SK-N-SH treated with all-trans-retinoic acid at 6 μM for 48 hours (cell line): ENCODE results near the gene LAD1.

Experiments
- ATAC-seq: fragments of 200-7000 bp; cut with Tn5 transposase; 3 replicates; pipeline ENCODE4 v1.9.1; 2020; ENCODE audit warnings: mild to moderate bottlenecking, moderate library complexity
- ARNTL ChIP-seq: fragments of 450-650 bp; formaldehyde crosslinking; IDR thresholded peaks from 2 replicates; pipeline ENCODE4 v1.5.0; 2020; ENCODE audit warnings: low read depth, mild to moderate bottlenecking, moderate library complexity, borderline replicate concordance
- BACH2 ChIP-seq: fragments of 250-450 bp; sonication (Bioruptor Pico); IDR thresholded peaks from 2 replicates; pipeline ENCODE4 v1.9.0; 2021; ENCODE audit warnings: mild to moderate bottlenecking, borderline replicate concordance
- CSDC2 ChIP-seq: fragments of 250-450 bp; sonication (Bioruptor Pico); IDR thresholded peaks from 2 replicates; pipeline ENCODE4 v1.5.0; 2020; ENCODE audit warnings: mild to moderate bottlenecking, moderate library complexity
- ESRRG ChIP-seq: fragments of 250-450 bp; sonication (Bioruptor Pico); IDR thresholded peaks from 2 replicates; pipeline ENCODE4 v1.6.1; 2021; ENCODE audit warnings: mild to moderate bottlenecking
- ISL1 ChIP-seq: fragments of 250-450 bp; sonication (Bioruptor Pico); IDR thresholded peaks from 2 replicates; pipeline ENCODE4 v2.1.2; 2022; ENCODE audit warnings: mild to moderate bottlenecking, moderate library complexity
- OSR1 ChIP-seq: fragments of 250-450 bp; sonication (Bioruptor Pico); IDR thresholded peaks from 2 replicates; pipeline ENCODE4 v1.8.0; 2022; ENCODE audit warnings: moderate library complexity, mild to moderate bottlenecking, inconsistent platforms
- PPARA ChIP-seq: fragments of 250-450 bp; sonication (Bioruptor Pico); IDR thresholded peaks from 2 replicates; pipeline ENCODE4 v1.5.0; 2020; ENCODE audit warnings: mild to moderate bottlenecking, borderline replicate concordance
- RARB ChIP-seq: fragments of 250-450 bp; sonication (Bioruptor Pico); IDR thresholded peaks from 2 replicates; pipeline ENCODE4 v1.8.0; 2021; ENCODE audit warnings: mild to moderate bottlenecking, moderate library complexity
- SNAI2 ChIP-seq: fragments of 250-450 bp; sonication (Bioruptor Pico); IDR thresholded peaks from 2 replicates; pipeline ENCODE4 v1.5.0; 2020; ENCODE audit warnings: mild to moderate bottlenecking, moderate library complexity
- TCF4 ChIP-seq: fragments of 250-450 bp; sonication (Bioruptor Pico); IDR thresholded peaks from 2 replicates; pipeline ENCODE4 v1.8.0; 2021; ENCODE audit warnings: mild to moderate bottlenecking, moderate library complexity, borderline replicate concordance
- ZC3H10 ChIP-seq: fragments of 250-450 bp; sonication (Bioruptor Pico); IDR thresholded peaks from 2 replicates; pipeline ENCODE4 v1.5.1; 2021; ENCODE audit warnings: mild to moderate bottlenecking, moderate library complexity
- ZFP3 ChIP-seq: fragments of 250-450 bp; sonication (Bioruptor Pico); IDR thresholded peaks from 2 replicates; pipeline ENCODE4 v1.5.0; 2020; ENCODE audit warnings: mild to moderate bottlenecking, moderate library complexity
- ZFP30 ChIP-seq: fragments of 450-650 bp; formaldehyde crosslinking; IDR thresholded peaks from 2 replicates; pipeline ENCODE4 v1.5.0; 2022; ENCODE audit warnings: mild to moderate bottlenecking, moderate library complexity
- ZNF70 ChIP-seq: fragments of 450-650 bp; formaldehyde crosslinking; IDR thresholded peaks from 2 replicates; pipeline ENCODE4 v1.5.0; 2020; ENCODE audit warnings: mild to moderate bottlenecking, moderate library complexity
- TF ChIP-seq, protein P1 (sequence below): fragments of 250-450 bp; sonication (Bioruptor Pico); IDR thresholded peaks from 2 replicates; pipeline ENCODE4 v1.5.1; 2021; ENCODE audit warnings: mild to moderate bottlenecking, moderate library complexity
- TF ChIP-seq, protein P2 (sequence below): fragments of 250-450 bp; sonication (Bioruptor Pico); IDR thresholded peaks from 2 replicates; pipeline ENCODE4 v1.5.1; 2020; ENCODE audit warnings: low read depth, mild to moderate bottlenecking, moderate library complexity
- TF ChIP-seq, protein P3 (sequence below): fragments of 250-450 bp; sonication (Bioruptor Pico); IDR thresholded peaks from 2 replicates; pipeline ENCODE4 v1.5.0; 2020; ENCODE audit warnings: mild to moderate bottlenecking, moderate library complexity
- TF ChIP-seq, protein P4 (sequence below): fragments of 250-450 bp; sonication (Bioruptor Pico); IDR thresholded peaks from 2 replicates; pipeline ENCODE4 v1.8.0; 2020; ENCODE audit warnings: mild to moderate bottlenecking, moderate library complexity, borderline replicate concordance
- TF ChIP-seq, protein P5 (sequence below): fragments of 250-450 bp; sonication (Bioruptor Pico); IDR thresholded peaks from 2 replicates; pipeline ENCODE4 v1.8.0; 2021; ENCODE audit warnings: low read depth, mild to moderate bottlenecking, moderate library complexity, borderline replicate concordance

The LAD1 gene

DNA sequence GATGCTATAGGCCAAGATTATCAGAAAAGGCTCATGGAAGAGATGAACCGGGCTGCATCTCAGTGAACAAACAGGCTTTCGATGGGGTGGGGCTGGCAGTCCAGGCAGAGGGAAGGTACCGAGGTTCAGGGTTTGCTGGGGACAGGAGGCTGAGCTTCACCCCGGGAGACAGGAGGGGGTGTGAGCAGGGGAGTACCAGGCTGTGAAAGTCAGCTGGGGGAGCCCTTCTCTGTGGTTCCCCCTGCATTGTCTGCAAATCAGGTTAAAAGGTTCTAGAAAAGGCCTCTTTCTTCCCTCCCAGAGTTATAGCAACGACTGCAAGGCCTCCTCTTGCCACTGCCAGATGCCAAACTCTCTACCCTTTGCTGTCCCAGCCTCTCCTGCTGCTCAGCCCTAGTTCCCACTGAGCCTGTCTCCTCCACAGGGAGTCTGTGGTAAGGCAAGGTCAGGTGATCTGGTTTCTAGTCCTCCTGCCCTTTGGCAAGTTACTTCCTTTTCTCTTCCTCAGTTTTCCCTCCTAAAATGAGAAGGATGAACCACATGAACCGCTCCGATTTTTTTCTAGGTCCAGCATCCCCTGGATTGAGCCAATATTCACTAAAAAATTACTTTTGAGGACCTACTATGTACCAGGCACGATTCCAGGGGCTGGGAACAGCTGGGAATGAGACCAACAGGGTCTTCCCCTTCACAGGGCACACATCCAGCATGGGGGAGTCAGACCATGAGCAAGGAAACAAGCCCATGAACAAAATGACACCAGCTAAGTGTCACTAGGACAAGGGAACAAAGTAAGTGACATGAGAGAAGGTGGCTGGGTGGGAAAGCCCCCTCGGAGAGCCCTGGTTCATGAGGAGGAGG lies 7.2 kb downstream of the LAD1 start:
- TF ChIP-seq TCF4 = no peak
- no peak for TF ChIP-seq ZFP3
- TF ChIP-seq ZC3H10 (CRISPR knock-in tag) = no peak
- TF ChIP-seq CSDC2 (CRISPR knock-in tag) = no peak
- TF ChIP-seq, protein P1, sequence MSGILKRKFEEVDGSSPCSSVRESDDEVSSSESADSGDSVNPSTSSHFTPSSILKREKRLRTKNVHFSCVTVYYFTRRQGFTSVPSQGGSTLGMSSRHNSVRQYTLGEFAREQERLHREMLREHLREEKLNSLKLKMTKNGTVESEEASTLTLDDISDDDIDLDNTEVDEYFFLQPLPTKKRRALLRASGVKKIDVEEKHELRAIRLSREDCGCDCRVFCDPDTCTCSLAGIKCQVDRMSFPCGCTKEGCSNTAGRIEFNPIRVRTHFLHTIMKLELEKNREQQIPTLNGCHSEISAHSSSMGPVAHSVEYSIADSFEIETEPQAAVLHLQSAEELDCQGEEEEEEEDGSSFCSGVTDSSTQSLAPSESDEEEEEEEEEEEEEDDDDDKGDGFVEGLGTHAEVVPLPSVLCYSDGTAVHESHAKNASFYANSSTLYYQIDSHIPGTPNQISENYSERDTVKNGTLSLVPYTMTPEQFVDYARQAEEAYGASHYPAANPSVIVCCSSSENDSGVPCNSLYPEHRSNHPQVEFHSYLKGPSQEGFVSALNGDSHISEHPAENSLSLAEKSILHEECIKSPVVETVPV = no peak
- no peak for TF ChIP-seq PPARA
- TF ChIP-seq SNAI2 (CRISPR knock-in tag) = no peak
- no peak for TF ChIP-seq OSR1 (CRISPR knock-in tag)
- TF ChIP-seq, protein P2, sequence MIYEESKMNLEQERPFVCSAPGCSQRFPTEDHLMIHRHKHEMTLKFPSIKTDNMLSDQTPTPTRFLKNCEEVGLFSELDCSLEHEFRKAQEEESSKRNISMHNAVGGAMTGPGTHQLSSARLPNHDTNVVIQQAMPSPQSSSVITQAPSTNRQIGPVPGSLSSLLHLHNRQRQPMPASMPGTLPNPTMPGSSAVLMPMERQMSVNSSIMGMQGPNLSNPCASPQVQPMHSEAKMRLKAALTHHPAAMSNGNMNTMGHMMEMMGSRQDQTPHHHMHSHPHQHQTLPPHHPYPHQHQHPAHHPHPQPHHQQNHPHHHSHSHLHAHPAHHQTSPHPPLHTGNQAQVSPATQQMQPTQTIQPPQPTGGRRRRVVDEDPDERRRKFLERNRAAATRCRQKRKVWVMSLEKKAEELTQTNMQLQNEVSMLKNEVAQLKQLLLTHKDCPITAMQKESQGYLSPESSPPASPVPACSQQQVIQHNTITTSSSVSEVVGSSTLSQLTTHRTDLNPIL (CRISPR knock-in tag) = no peak
- no peak for TF ChIP-seq ESRRG (CRISPR knock-in tag)
- TF ChIP-seq, protein P3, sequence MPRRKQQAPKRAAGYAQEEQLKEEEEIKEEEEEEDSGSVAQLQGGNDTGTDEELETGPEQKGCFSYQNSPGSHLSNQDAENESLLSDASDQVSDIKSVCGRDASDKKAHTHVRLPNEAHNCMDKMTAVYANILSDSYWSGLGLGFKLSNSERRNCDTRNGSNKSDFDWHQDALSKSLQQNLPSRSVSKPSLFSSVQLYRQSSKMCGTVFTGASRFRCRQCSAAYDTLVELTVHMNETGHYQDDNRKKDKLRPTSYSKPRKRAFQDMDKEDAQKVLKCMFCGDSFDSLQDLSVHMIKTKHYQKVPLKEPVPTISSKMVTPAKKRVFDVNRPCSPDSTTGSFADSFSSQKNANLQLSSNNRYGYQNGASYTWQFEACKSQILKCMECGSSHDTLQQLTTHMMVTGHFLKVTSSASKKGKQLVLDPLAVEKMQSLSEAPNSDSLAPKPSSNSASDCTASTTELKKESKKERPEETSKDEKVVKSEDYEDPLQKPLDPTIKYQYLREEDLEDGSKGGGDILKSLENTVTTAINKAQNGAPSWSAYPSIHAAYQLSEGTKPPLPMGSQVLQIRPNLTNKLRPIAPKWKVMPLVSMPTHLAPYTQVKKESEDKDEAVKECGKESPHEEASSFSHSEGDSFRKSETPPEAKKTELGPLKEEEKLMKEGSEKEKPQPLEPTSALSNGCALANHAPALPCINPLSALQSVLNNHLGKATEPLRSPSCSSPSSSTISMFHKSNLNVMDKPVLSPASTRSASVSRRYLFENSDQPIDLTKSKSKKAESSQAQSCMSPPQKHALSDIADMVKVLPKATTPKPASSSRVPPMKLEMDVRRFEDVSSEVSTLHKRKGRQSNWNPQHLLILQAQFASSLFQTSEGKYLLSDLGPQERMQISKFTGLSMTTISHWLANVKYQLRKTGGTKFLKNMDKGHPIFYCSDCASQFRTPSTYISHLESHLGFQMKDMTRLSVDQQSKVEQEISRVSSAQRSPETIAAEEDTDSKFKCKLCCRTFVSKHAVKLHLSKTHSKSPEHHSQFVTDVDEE (CRISPR knock-in tag) = no peak
- TF ChIP-seq RARB (CRISPR knock-in tag) = no peak
- TF ChIP-seq, protein P4, sequence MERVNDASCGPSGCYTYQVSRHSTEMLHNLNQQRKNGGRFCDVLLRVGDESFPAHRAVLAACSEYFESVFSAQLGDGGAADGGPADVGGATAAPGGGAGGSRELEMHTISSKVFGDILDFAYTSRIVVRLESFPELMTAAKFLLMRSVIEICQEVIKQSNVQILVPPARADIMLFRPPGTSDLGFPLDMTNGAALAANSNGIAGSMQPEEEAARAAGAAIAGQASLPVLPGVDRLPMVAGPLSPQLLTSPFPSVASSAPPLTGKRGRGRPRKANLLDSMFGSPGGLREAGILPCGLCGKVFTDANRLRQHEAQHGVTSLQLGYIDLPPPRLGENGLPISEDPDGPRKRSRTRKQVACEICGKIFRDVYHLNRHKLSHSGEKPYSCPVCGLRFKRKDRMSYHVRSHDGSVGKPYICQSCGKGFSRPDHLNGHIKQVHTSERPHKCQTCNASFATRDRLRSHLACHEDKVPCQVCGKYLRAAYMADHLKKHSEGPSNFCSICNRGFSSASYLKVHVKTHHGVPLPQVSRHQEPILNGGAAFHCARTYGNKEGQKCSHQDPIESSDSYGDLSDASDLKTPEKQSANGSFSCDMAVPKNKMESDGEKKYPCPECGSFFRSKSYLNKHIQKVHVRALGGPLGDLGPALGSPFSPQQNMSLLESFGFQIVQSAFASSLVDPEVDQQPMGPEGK (CRISPR knock-in tag) = no peak
- no peak for TF ChIP-seq ZNF70 (CRISPR knock-in tag)
- no peak for TF ChIP-seq BACH2 (CRISPR knock-in tag)
- TF ChIP-seq ISL1 (CRISPR knock-in tag) = no peak
- TF ChIP-seq ZFP30 (CRISPR knock-in tag) = no peak
- TF ChIP-seq ARNTL (CRISPR knock-in tag) = no peak
- no peak; the same call in 2 of the 3 replicates for ATAC-seq

DNA sequence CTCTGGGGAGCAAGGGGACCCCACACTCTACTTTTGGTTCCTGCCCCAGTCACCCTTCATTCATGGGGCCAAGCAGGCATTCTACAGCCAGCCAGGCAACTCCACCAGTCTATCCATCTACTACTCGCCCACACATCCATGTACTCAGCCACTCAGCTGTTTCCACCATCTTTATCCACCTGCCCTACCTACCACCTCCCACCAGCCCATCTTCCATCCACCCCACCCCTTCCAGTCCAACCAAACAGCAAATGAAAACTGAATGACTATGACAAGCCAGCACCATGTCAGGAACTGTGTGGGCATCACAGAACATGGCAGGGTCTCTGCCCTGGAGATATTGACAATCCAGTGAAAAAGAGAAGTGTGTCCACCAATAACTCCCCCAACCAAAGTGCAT lies 7.9 kb downstream of the LAD1 start:
- no peak for TF ChIP-seq ARNTL (CRISPR knock-in tag)
- no peak for TF ChIP-seq ESRRG (CRISPR knock-in tag)
- TF ChIP-seq OSR1 (CRISPR knock-in tag) = no peak
- no peak for TF ChIP-seq ZFP30 (CRISPR knock-in tag)
- no peak for TF ChIP-seq BACH2 (CRISPR knock-in tag)
- no peak for TF ChIP-seq TCF4
- no peak for TF ChIP-seq ISL1 (CRISPR knock-in tag)
- no peak for TF ChIP-seq ZFP3
- ATAC-seq = no peak

DNA sequence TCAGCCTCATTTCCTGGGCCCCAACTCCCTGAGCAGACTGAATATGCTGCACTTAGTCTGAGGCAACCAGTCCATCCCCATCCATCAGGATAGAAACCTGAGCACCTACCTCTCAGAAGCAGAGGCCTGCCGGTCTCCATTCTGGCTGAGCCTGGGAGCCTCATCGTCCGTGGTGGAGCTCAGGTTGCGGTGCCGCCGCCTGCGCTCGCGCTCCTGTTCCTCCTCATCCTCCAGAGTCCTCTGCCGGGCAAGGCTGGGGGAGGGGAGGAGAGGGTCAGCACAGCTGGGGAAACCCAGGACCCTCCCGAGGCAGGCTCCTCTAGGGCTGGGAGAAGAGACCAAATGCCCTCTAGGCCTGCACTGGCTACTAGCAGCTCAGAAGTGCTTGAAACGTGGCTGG lies 10.1 kb downstream of the LAD1 start:
- no peak for ATAC-seq
- TF ChIP-seq, protein P2 (CRISPR knock-in tag) = no peak
- TF ChIP-seq, protein P5, sequence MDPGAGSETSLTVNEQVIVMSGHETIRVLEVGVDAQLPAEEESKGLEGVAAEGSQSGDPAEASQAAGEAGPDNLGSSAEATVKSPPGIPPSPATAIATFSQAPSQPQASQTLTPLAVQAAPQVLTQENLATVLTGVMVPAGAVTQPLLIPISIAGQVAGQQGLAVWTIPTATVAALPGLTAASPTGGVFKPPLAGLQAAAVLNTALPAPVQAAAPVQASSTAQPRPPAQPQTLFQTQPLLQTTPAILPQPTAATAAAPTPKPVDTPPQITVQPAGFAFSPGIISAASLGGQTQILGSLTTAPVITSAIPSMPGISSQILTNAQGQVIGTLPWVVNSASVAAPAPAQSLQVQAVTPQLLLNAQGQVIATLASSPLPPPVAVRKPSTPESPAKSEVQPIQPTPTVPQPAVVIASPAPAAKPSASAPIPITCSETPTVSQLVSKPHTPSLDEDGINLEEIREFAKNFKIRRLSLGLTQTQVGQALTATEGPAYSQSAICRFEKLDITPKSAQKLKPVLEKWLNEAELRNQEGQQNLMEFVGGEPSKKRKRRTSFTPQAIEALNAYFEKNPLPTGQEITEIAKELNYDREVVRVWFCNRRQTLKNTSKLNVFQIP (CRISPR knock-in tag) = no peak
- TF ChIP-seq, protein P4 (CRISPR knock-in tag) = no peak
- TF ChIP-seq RARB (CRISPR knock-in tag) = no peak
- TF ChIP-seq SNAI2 (CRISPR knock-in tag) = no peak
- TF ChIP-seq, protein P3 (CRISPR knock-in tag) = no peak
